ENCODE data around the gene SIX2.

The SIX2 gene

DNA sequence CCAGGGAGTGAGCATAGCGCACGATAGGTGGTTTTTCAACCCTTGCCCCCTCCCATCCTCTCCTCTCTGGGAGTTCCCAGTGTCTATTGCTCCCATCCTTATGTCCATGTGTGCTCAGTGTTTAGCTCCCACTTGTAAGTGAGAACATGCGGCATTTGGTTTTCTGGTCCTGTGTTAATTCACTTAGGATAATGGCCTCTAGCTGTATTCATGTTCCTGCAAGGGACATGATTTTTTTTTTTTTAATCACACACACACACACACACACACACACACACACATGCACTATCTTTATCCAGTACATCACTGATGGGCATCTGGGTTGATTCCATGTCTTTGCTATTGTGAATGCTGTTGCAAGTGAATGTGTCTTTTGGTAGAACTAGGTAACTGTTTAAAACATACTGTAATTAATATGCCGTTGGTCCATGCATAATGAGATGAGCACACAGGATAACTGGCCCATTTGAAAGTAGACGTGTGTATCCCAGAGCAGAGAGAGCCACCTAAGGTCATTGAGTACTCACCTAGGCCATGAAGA, 43.2 kb upstream of the SIX2 start:
- TF ChIP-seq EP300 (IDR thresholded peaks at IDR 0.05; ENCODE audit: borderline replicate concordance) (no peak), TAF1 (IDR thresholded peaks at IDR 0.05; ENCODE audit: low read depth) (no peak)
- TF ChIP-seq, protein P1, sequence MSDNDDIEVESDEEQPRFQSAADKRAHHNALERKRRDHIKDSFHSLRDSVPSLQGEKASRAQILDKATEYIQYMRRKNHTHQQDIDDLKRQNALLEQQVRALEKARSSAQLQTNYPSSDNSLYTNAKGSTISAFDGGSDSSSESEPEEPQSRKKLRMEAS (IDR thresholded peaks at IDR 0.05) = no peak

DNA sequence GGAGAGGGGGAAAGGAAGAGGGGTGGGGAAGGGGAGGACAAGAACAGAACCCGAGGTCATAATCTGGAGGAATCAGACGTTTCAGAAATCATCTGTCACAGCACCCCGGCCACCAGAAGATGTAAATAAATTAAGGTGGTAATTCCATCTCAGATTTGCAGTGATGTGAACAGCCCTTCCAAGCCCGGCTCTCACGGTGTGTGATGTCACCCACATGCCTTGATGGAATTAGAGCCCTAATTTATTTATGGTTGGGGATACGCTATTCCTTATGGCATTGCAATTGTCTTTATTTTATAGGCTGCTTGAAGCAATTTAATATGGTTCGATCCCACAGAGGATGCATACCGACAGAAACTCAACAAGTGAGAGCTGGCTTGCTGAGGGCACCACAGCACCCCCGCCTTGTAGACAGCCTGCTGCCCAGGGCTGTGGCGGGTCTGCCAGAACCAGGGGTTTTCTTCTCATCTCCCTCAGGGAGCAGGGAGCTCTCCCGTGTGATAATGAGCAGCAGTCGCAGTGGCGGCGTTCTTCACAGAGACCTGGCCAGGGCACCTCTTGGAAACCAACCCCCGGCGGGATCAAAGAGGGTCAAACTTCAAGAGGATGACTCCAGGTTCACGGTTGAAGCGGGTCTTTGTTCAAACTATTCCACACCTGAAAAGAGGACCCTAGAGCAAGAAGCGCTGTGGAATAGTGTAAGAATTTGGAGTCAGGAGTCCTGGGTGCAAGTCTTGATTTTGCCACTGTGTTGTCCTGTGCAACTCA, 40.5 kb upstream of the SIX2 start:
- no peak for TF ChIP-seq FOXM1 (IDR thresholded peaks at IDR 0.05; ENCODE audit: borderline replicate concordance, low read depth)
- TF ChIP-seq TCF12 (IDR thresholded peaks at IDR 0.05; ENCODE audit: low read depth) = no peak
- TF ChIP-seq, protein P2, sequence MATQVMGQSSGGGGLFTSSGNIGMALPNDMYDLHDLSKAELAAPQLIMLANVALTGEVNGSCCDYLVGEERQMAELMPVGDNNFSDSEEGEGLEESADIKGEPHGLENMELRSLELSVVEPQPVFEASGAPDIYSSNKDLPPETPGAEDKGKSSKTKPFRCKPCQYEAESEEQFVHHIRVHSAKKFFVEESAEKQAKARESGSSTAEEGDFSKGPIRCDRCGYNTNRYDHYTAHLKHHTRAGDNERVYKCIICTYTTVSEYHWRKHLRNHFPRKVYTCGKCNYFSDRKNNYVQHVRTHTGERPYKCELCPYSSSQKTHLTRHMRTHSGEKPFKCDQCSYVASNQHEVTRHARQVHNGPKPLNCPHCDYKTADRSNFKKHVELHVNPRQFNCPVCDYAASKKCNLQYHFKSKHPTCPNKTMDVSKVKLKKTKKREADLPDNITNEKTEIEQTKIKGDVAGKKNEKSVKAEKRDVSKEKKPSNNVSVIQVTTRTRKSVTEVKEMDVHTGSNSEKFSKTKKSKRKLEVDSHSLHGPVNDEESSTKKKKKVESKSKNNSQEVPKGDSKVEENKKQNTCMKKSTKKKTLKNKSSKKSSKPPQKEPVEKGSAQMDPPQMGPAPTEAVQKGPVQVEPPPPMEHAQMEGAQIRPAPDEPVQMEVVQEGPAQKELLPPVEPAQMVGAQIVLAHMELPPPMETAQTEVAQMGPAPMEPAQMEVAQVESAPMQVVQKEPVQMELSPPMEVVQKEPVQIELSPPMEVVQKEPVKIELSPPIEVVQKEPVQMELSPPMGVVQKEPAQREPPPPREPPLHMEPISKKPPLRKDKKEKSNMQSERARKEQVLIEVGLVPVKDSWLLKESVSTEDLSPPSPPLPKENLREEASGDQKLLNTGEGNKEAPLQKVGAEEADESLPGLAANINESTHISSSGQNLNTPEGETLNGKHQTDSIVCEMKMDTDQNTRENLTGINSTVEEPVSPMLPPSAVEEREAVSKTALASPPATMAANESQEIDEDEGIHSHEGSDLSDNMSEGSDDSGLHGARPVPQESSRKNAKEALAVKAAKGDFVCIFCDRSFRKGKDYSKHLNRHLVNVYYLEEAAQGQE (IDR thresholded peaks at IDR 0.05; ENCODE audit: low read depth) = no peak
- no peak for TF ChIP-seq ZBTB7A (IDR thresholded peaks at IDR 0.05; ENCODE audit: low read depth)
- TF ChIP-seq EP300 (IDR thresholded peaks at IDR 0.05; ENCODE audit: borderline replicate concordance) = no peak
- TF ChIP-seq YY1 (IDR thresholded peaks at IDR 0.05; ENCODE audit: low read depth) = no peak

DNA sequence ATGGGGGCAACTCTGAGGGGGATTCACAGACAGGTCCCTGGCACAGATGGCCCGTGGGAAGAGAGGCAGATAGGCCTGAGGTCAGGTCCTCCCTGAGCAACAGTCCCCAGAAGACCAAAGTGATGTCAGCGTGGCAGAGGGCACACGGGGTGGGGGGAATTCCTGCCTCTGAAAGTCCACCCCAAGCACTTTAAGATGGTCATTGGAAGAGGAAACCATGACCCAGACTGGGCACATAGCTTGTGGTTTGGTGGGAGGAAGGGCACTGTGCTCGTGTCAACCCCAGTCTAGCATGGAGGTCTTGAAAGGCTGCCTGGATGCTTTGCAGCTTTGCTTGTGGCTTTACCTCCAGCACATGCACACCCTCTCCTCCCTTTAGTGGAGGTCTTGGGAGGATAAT, 38.0 kb upstream of the SIX2 start:
- no peak for TF ChIP-seq CEBPB (IDR thresholded peaks at IDR 0.05)
- TF ChIP-seq, protein P1 (IDR thresholded peaks at IDR 0.05) = no peak
- TF ChIP-seq YY1 (IDR thresholded peaks at IDR 0.05; ENCODE audit: low read depth) = no peak
- no peak for TF ChIP-seq EGR1 (IDR thresholded peaks at IDR 0.05)
- TF ChIP-seq TAF1 (IDR thresholded peaks at IDR 0.05; ENCODE audit: low read depth) = no peak
- TF ChIP-seq, protein P2 (IDR thresholded peaks at IDR 0.05; ENCODE audit: low read depth) = no peak
- no peak for TF ChIP-seq ZBTB7A (IDR thresholded peaks at IDR 0.05; ENCODE audit: low read depth)
- no peak for TF ChIP-seq EP300 (IDR thresholded peaks at IDR 0.05; ENCODE audit: borderline replicate concordance)
- TF ChIP-seq, protein P3, sequence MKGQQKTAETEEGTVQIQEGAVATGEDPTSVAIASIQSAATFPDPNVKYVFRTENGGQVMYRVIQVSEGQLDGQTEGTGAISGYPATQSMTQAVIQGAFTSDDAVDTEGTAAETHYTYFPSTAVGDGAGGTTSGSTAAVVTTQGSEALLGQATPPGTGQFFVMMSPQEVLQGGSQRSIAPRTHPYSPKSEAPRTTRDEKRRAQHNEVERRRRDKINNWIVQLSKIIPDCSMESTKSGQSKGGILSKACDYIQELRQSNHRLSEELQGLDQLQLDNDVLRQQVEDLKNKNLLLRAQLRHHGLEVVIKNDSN (IDR thresholded peaks at IDR 0.05) = no peak
- no peak for TF ChIP-seq RAD21 (IDR thresholded peaks at IDR 0.05; ENCODE audit: low read depth)

DNA sequence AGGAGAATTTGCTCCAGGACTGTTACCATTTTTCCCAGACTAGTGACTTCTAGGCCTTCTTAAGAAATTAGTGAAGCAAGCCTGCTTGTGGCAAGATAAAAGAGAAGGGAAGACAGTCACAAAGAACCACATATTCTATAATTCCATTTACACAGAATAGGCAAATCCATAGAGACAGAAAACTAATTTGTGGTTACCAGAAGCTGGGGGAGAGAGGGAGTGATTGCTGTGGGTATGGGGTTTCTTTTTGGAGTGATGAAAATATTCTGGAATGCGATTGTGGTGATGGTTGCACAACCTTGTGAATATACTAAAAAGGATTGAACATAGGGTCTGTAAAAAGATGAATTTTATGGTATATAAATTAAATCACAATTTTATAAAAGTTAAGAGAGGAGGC, 37.5 kb upstream of the SIX2 start:
- TF ChIP-seq TEAD4 (IDR thresholded peaks at IDR 0.05) (no peak), YY1 (IDR thresholded peaks at IDR 0.05; ENCODE audit: low read depth) (no peak), RAD21 (IDR thresholded peaks at IDR 0.05; ENCODE audit: low read depth) (no peak), FOXM1 (IDR thresholded peaks at IDR 0.05; ENCODE audit: borderline replicate concordance, low read depth) (no peak), EGR1 (IDR thresholded peaks at IDR 0.05) (no peak), NFIC (IDR thresholded peaks at IDR 0.05) (no peak), TCF12 (IDR thresholded peaks at IDR 0.05; ENCODE audit: low read depth) (no peak)
- TF ChIP-seq, protein P2 (IDR thresholded peaks at IDR 0.05; ENCODE audit: low read depth) = no peak

DNA sequence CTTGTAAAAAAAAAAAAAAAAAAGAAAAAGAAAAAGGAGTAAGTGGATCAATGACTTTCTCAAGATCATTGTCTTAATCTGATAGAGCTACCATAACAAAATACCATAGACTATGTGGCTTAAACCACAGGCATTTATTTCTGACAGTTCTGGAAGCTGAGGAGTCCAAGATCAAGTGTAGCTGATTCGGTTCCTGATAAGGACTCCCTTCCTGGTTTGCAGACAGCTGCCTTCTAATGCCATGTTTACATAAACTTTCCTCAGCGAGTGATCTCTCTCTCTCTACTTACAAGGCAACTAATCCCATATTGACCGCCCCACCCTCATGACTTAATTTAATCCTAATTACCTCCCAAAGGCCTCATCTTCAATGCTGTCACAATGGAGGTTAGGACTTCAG, 36.5 kb upstream of the SIX2 start:
- TF ChIP-seq EGR1 (IDR thresholded peaks at IDR 0.05) = no peak
- TF ChIP-seq ZBTB7A (IDR thresholded peaks at IDR 0.05; ENCODE audit: low read depth) = no peak
- TF ChIP-seq TAF1 (IDR thresholded peaks at IDR 0.05; ENCODE audit: low read depth) = no peak
- no peak for TF ChIP-seq TEAD4 (IDR thresholded peaks at IDR 0.05)
- no peak for TF ChIP-seq EP300 (IDR thresholded peaks at IDR 0.05; ENCODE audit: borderline replicate concordance)
- TF ChIP-seq FOXM1 (IDR thresholded peaks at IDR 0.05; ENCODE audit: borderline replicate concordance, low read depth) = no peak
- TF ChIP-seq, protein P1 (IDR thresholded peaks at IDR 0.05) = no peak
- TF ChIP-seq TCF12 (IDR thresholded peaks at IDR 0.05; ENCODE audit: low read depth) = no peak
- TF ChIP-seq, protein P2 (IDR thresholded peaks at IDR 0.05; ENCODE audit: low read depth) = no peak
- TF ChIP-seq, protein P3 (IDR thresholded peaks at IDR 0.05) = no peak
- TF ChIP-seq RAD21 (IDR thresholded peaks at IDR 0.05; ENCODE audit: low read depth) = no peak
- TF ChIP-seq NFIC (IDR thresholded peaks at IDR 0.05) = no peak
- no peak for TF ChIP-seq YY1 (IDR thresholded peaks at IDR 0.05; ENCODE audit: low read depth)
- no peak for TF ChIP-seq CREB1 (IDR thresholded peaks at IDR 0.05; ENCODE audit: low read depth)
- no peak for TF ChIP-seq CEBPB (IDR thresholded peaks at IDR 0.05)

All from Ishikawa (cell line).